Glutamatergic neuron (in vitro differentiated cells): ENCODE data around the gene GPR25. TPM values are rescaled to one million over a fixed set of nuclear protein-coding genes. Genes with fewer than 3 reads are reported as not detected.

Experiments
- DNase-seq: peaks from one replicate; pipeline ENCODE4 v3.0.0; 2022
- H3K27ac Mint-ChIP-seq: one replicate; pipeline ENCODE4 v1.8.0; 2020; ENCODE audit warnings: mild to moderate bottlenecking, mixed read lengths, inconsistent platforms; ENCODE audit not compliant: unreplicated experiment
- H3K27me3 Mint-ChIP-seq: one replicate; pipeline ENCODE4 v1.8.0; 2020; ENCODE audit warnings: mild to moderate bottlenecking, moderate library complexity, mixed read lengths, inconsistent platforms; ENCODE audit not compliant: unreplicated experiment
- H3K36me3 Mint-ChIP-seq: one replicate; pipeline ENCODE4 v1.8.0; 2020; ENCODE audit warnings: mild to moderate bottlenecking, mixed read lengths, inconsistent platforms; ENCODE audit not compliant: unreplicated experiment
- H3K4me1 Mint-ChIP-seq: one replicate; pipeline ENCODE4 v1.8.0; 2020; ENCODE audit warnings: mild to moderate bottlenecking, low read depth, mixed read lengths, inconsistent platforms; ENCODE audit not compliant: unreplicated experiment
- H3K4me3 Mint-ChIP-seq: one replicate; pipeline ENCODE4 v1.8.0; 2020; ENCODE audit warnings: mild to moderate bottlenecking, mixed read lengths, inconsistent platforms; ENCODE audit not compliant: unreplicated experiment
- H3K9me3 Mint-ChIP-seq: one replicate; pipeline ENCODE4 v1.8.0; 2020; ENCODE audit warnings: mild to moderate bottlenecking, moderate library complexity, mixed read lengths, inconsistent platforms; ENCODE audit not compliant: unreplicated experiment
- total RNA-seq: library from RNA; stranded (reverse); fragmentation: NEBNext Ultra II Directional; extraction: Animal tissue kit (Norgen Biotek cat#: 25700); gene quantifications from one replicate; pipeline ENCODE4 v1.2.1, GENCODE V29; 2021; ENCODE audit not compliant: unreplicated experiment
- TF ChIP-seq, protein P1 (sequence below): fragments of 200-600 bp; sonication (generic); IDR thresholded peaks from one replicate; pipeline ENCODE4 v1.5.0; 2021; ENCODE audit not compliant: partially characterized antibody, unreplicated experiment

Gene GPR25
- total RNA-seq, 1 donor from 2014 or later = not detected

DNA sequence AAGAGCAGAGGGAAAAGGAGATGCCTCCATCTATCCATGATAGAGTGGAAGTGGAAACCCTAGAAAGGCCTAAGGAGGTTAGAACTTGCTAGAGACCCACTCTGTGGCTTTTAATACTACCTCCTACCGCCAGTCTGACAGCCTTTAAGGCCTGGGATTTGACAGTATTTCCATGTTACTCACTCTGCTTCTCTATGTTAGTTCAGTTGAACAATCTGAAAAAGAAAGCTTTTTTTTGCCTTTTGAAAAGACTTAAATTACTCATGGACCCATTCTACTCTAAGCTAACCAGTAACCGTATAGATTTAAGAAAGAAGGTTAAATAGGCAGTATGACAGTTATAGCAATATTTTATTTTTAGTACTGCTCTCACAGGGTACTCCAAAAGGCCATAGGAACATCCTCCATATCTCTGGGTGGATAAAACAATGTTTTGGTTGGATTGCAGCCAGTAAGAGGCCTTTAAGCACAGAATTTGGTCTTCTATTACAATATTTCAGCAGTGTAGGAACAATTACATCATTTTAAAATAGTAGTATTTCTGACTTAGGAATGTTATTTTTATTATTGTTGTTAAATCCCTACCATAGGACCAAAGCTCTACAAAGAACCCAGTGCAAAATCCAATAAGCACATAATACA, 15.9 kb upstream of the GPR25 start:
- Mint-ChIP-seq H3K9me3 (no peaks in the 10 kb centered on the region), H3K27me3 (no peaks in the 10 kb centered on the region), H3K4me3 (no peak overlapping the region), H3K27ac (no peak overlapping the region), H3K4me1 (no peaks in the 10 kb centered on the region), H3K36me3 (no peaks in the 10 kb centered on the region)
- DNase-seq = no peak
- TF ChIP-seq, protein P1, sequence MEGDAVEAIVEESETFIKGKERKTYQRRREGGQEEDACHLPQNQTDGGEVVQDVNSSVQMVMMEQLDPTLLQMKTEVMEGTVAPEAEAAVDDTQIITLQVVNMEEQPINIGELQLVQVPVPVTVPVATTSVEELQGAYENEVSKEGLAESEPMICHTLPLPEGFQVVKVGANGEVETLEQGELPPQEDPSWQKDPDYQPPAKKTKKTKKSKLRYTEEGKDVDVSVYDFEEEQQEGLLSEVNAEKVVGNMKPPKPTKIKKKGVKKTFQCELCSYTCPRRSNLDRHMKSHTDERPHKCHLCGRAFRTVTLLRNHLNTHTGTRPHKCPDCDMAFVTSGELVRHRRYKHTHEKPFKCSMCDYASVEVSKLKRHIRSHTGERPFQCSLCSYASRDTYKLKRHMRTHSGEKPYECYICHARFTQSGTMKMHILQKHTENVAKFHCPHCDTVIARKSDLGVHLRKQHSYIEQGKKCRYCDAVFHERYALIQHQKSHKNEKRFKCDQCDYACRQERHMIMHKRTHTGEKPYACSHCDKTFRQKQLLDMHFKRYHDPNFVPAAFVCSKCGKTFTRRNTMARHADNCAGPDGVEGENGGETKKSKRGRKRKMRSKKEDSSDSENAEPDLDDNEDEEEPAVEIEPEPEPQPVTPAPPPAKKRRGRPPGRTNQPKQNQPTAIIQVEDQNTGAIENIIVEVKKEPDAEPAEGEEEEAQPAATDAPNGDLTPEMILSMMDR = no peak

DNA sequence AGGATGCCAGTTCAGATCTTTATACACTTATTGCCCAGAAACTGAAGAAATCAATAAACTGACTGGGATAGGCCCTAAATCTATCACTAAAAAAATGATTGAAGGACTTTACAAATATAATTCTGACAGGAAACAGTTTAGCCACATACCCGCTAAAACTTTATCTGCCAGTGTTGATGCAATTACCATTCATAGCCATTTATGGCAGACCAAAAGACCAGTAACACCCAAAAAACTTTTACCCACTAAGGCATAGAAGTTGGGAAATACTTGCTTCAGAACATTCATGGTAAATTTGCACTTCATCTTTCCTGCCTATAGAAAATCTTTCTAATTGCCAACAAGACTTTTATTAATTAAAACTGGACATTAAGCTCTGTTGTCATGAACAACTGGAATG, 15.0 kb upstream of the GPR25 start:
- Mint-ChIP-seq H3K27me3 (no peaks in the 10 kb centered on the region), H3K27ac (no peak overlapping the region), H3K9me3 (no peaks in the 10 kb centered on the region), H3K36me3 (no peaks in the 10 kb centered on the region), H3K4me1 (no peaks in the 10 kb centered on the region), H3K4me3 (no peak overlapping the region)
- no peak for DNase-seq
- TF ChIP-seq, protein P1 = no peak

DNA sequence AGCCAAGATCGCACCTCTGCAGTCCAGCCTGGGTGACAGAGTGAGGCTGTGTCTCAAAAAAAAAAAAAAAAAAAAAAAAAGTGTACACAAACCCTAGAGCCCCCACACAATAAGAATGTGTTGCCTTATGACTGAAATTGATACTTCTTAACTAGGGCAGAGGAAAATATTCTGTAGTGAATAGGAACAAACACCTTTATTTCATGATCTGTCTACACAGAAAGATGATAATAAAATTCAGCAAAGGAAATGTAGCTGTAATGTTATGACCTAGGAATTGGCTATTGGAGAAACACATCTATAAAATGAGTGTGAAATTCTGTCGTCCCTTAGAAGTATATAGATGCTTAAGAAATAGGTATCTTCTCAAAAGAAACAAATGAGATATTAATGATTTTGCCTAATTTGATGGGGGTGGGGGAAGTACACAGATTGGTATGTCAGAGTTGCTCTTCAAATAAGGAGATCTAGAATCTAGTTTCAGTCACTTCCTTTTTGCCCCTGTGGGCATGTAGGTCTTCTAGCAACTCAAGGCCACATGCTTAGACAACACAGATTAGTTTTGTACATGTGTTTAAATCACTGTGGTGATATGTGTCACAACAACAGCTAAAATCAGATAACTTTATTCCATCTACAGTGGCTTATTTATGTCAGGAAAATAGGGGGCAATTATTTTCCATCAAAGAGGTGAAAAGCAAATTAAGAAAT, 10.7 kb upstream of the GPR25 start:
- H3K27me3 Mint-ChIP-seq = no peaks in the 10 kb centered on the region
- peaks cover 3% of the 10 kb centered on the region for H3K9me3 Mint-ChIP-seq
- no peak for DNase-seq
- no peak overlapping the region for H3K27ac Mint-ChIP-seq
- no peaks in the 10 kb centered on the region for H3K4me1 Mint-ChIP-seq
- TF ChIP-seq, protein P1 = no peak
- H3K4me3 Mint-ChIP-seq = no peak overlapping the region
- peaks cover 5% of the 10 kb centered on the region for H3K36me3 Mint-ChIP-seq

DNA sequence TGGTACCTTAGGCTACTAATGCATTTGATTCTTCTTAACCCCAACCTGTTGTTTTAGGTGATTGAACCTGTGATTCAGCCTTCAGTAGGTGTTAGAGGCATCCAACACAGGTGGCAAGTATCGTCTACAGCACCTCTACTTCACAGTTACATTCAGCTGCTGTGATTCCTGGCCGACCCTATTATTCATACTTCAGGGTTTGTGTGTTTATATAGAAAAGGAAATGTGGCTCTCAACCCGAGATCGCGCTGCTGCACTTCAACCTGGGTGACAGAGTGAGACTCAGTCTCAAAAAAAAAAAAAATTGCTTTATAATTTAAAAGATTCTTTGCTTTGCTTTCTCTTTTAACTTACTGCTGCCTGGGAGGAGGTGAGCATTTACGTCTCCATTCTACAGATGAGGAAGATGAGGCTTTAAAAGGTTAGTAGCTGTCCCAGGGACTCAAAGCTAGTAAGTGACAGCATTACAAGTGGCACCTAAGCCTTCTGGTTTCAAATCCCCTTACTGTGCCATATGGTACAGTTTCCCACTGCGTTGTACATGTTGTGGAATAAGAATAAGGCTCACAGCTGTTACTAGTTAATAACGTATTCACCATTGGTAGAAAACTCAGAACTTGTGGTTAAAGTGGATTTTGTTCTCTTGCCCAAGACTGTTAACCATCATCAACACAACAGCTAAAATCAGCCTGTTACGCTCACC, 9.9 kb upstream of the GPR25 start:
- Mint-ChIP-seq H3K4me3 (no peak overlapping the region), H3K9me3 (peaks cover 3% of the 10 kb centered on the region), H3K27me3 (no peaks in the 10 kb centered on the region), H3K4me1 (no peaks in the 10 kb centered on the region), H3K36me3 (peaks cover 5% of the 10 kb centered on the region), H3K27ac (no peak overlapping the region)
- no peak for DNase-seq
- TF ChIP-seq, protein P1 = no peak

DNA sequence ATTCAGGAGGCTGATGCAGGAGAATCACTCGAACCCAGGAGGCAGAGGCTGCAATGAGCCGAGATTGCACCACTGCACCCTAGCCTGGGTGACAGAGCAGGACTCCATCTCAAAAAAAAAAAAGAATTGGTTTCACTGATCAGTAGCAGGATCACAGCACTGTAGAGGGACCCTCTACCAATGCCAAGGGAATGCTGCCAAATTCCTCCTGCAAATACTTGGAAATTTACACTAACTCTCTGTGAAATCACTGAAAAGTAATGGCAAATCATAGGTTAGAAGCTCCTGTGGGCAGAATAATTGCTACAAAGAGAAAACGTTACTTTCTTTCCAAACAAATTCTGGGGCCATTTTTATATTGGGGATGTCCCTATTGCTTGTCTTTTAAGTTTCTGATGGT, 6.7 kb upstream of the GPR25 start:
- Mint-ChIP-seq H3K9me3 (peaks cover 3% of the 10 kb centered on the region), H3K27me3 (no peaks in the 10 kb centered on the region), H3K27ac (no peak overlapping the region), H3K36me3 (peaks cover 5% of the 10 kb centered on the region), H3K4me1 (no peaks in the 10 kb centered on the region), H3K4me3 (no peak overlapping the region)
- DNase-seq = no peak
- TF ChIP-seq, protein P1 = no peak
